Chondrocyte (in vitro differentiated cells): ENCODE data around the gene CTNNA2. TPM values are rescaled to one million over a fixed set of nuclear protein-coding genes. Genes with fewer than 3 reads are reported as not detected.

ENCODE experiments used
- DNase-seq: peaks from one replicate; pipeline ENCODE4 v3.0.0; 2021; ENCODE audit warnings: mixed read lengths, low spot score
- H3K27ac Mint-ChIP-seq: one replicate; pipeline ENCODE4 v1.8.0; 2021; ENCODE audit warnings: mild to moderate bottlenecking, moderate library complexity, mixed read lengths; ENCODE audit not compliant: unreplicated experiment
- H3K27me3 Mint-ChIP-seq: 2 replicates; pipeline ENCODE4 v1.8.0; 2021; ENCODE audit warnings: low read depth, mixed read lengths
- H3K36me3 Mint-ChIP-seq: 2 replicates; pipeline ENCODE4 v1.8.0; 2021; ENCODE audit warnings: low read depth, mixed read lengths
- H3K4me1 Mint-ChIP-seq: 2 replicates; pipeline ENCODE4 v1.8.0; 2021; ENCODE audit warnings: low read depth, mild to moderate bottlenecking, mixed read lengths
- H3K4me3 Mint-ChIP-seq: one replicate; pipeline ENCODE4 v1.8.0; 2021; ENCODE audit warnings: mild to moderate bottlenecking, moderate library complexity, mixed read lengths; ENCODE audit not compliant: unreplicated experiment
- H3K9me3 Mint-ChIP-seq: 2 replicates; pipeline ENCODE4 v1.8.0; 2021; ENCODE audit warnings: low read depth, mixed read lengths
- total RNA-seq: library from RNA; stranded (reverse); gene quantifications from 3 replicates; pipeline ENCODE4 v1.2.1, GENCODE V29; 2021
- TF ChIP-seq, protein P1 (sequence below): fragments of 200-600 bp; sonication (generic); IDR thresholded peaks from 2 replicates; pipeline ENCODE4 v1.5.0; 2021; ENCODE audit warnings: antibody characterized with exemption, mild to moderate bottlenecking, moderate library complexity

Gene CTNNA2
- total RNA-seq, 1 donor from 2014 or later = not detected

- H3K4me1 Mint-ChIP-seq = no peaks in the 10 kb centered on the region
- no peaks in the 10 kb centered on the region for H3K27me3 Mint-ChIP-seq
- TF ChIP-seq, protein P1, sequence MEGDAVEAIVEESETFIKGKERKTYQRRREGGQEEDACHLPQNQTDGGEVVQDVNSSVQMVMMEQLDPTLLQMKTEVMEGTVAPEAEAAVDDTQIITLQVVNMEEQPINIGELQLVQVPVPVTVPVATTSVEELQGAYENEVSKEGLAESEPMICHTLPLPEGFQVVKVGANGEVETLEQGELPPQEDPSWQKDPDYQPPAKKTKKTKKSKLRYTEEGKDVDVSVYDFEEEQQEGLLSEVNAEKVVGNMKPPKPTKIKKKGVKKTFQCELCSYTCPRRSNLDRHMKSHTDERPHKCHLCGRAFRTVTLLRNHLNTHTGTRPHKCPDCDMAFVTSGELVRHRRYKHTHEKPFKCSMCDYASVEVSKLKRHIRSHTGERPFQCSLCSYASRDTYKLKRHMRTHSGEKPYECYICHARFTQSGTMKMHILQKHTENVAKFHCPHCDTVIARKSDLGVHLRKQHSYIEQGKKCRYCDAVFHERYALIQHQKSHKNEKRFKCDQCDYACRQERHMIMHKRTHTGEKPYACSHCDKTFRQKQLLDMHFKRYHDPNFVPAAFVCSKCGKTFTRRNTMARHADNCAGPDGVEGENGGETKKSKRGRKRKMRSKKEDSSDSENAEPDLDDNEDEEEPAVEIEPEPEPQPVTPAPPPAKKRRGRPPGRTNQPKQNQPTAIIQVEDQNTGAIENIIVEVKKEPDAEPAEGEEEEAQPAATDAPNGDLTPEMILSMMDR = no peak
- no peaks in the 10 kb centered on the region for H3K9me3 Mint-ChIP-seq
- H3K4me3 Mint-ChIP-seq = no peak overlapping the region
- DNase-seq = no peak
- no peaks in the 10 kb centered on the region for H3K36me3 Mint-ChIP-seq
- no peak overlapping the region for H3K27ac Mint-ChIP-seq
Measured at GRCh38 chr2:80007777-80008503, 495.1 kb downstream of the CTNNA2 start.

DNA sequence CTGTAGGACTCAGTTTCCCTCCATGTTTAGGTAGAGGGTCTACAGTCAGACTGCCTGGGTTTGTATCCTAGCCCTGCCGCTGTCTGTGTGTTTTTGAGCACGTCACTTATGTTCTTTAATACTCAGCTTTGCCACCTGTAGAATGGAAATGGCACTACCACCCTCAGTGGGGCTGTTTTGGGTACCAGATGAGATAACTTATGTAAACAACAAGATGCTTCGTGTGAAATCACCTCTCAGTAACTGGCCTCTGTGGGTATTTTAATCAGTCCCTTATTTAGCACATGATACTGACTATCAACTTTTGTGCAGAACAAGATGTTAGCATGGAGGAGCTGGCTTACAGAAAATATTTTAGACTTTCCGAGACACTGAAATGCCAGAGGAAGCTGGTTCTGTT is 495.7 kb downstream of the CTNNA2 start:
- no peak overlapping the region for H3K27ac Mint-ChIP-seq
- peaks cover 3% of the 10 kb centered on the region for H3K27me3 Mint-ChIP-seq
- H3K4me3 Mint-ChIP-seq = no peak overlapping the region
- no peaks in the 10 kb centered on the region for H3K4me1 Mint-ChIP-seq
- DNase-seq = no peak
- TF ChIP-seq, protein P1 = no peak
- H3K36me3 Mint-ChIP-seq = no peaks in the 10 kb centered on the region
- no peaks in the 10 kb centered on the region for H3K9me3 Mint-ChIP-seq

DNA sequence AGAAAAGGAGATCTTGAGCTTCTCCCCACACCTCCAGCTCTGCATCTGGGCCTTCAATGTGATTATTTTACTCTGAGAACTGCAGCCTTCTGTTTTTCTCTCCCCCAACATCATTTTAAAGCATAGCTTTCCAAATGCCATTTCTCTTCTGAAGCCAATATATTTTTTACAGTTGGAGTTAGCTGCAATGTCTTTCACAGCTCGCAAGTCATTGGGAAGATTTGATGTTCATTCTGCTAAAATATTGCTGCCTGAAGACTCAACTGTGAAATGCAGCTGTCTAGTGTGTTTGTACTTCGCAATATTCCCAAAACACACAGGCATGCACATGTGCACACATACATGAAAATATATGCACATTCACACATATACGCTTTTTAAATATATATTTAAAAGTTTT is 496.4 kb downstream of the CTNNA2 start:
- Mint-ChIP-seq H3K4me3 (no peak overlapping the region), H3K27me3 (peaks cover 3% of the 10 kb centered on the region), H3K36me3 (no peaks in the 10 kb centered on the region), H3K27ac (no peak overlapping the region), H3K9me3 (no peaks in the 10 kb centered on the region), H3K4me1 (no peaks in the 10 kb centered on the region)
- TF ChIP-seq, protein P1 = no peak
- DNase-seq = no peak

DNA sequence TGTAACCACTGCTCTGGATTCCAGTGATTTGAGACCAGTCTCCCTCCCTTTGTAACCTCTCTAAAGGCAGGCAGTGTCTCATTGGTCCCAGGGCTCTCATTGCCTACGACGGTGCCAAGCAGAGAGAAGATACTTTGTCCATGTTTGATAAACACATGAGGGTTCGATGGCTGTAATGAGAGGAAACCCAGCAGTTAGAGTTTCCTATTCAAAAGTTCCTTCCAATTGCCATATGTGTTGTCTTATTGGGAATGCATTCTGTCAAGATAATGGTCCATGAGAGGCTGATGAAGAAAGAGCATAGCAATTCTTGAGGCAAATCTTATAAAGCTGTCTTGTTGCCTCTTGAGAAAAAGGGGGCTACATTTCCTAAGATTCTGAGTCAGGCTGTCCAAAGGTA is 499.2 kb downstream of the CTNNA2 start:
- H3K9me3 Mint-ChIP-seq = no peaks in the 10 kb centered on the region
- peaks cover 3% of the 10 kb centered on the region for H3K27me3 Mint-ChIP-seq
- no peak overlapping the region for H3K4me3 Mint-ChIP-seq
- TF ChIP-seq, protein P1 = no peak
- no peaks in the 10 kb centered on the region for H3K4me1 Mint-ChIP-seq
- no peak for DNase-seq
- no peak overlapping the region for H3K27ac Mint-ChIP-seq
- H3K36me3 Mint-ChIP-seq = no peaks in the 10 kb centered on the region

GRCh38 chr2:80014637-80015036 is 501.8 kb downstream of the CTNNA2 start:
- Mint-ChIP-seq H3K9me3 (peaks cover 1% of the 10 kb centered on the region), H3K36me3 (no peaks in the 10 kb centered on the region), H3K4me1 (no peaks in the 10 kb centered on the region), H3K27ac (no peak overlapping the region), H3K4me3 (no peak overlapping the region), H3K27me3 (peaks cover 3% of the 10 kb centered on the region)
- TF ChIP-seq, protein P1 = no peak
- DNase-seq = no peak
